ENCODE results near the gene ZBTB47.

Gene ZBTB47

GRCh38 chr3:42666577-42666998 lies 13.1 kb downstream of the ZBTB47 start:
- no peak for DNase-seq

GRCh38 chr3:42667096-42667522 lies 13.6 kb downstream of the ZBTB47 start:
- no peak for DNase-seq

- peak; percentile 58 for DNase-seq
Measured at GRCh38 chr3:42667523-42668412, 14.3 kb downstream of the ZBTB47 start.

- DNase-seq = no peak
Measured at GRCh38 chr3:42668413-42668760, 14.9 kb downstream of the ZBTB47 start.

GRCh38 chr3:42668793-42669217 lies 15.3 kb downstream of the ZBTB47 start:
- DNase-seq = no peak

- no peak for DNase-seq
Measured at GRCh38 chr3:42670051-42670576, 16.6 kb downstream of the ZBTB47 start.

GRCh38 chr3:42670670-42671069 lies 17.2 kb downstream of the ZBTB47 start:
- no peak for DNase-seq

GRCh38 chr3:42672515-42672914 lies 19.0 kb downstream of the ZBTB47 start:
- no peak for DNase-seq

GRCh38 chr3:42673082-42673481 lies 19.6 kb downstream of the ZBTB47 start:
- DNase-seq = no peak

- DNase-seq = no peak
Measured at GRCh38 chr3:42674146-42674545, 20.6 kb downstream of the ZBTB47 start.

- DNase-seq = no peak
Measured at GRCh38 chr3:42675909-42676308, 22.4 kb downstream of the ZBTB47 start.

GRCh38 chr3:42678447-42678846 lies 24.9 kb downstream of the ZBTB47 start:
- no peak for DNase-seq

- no peak for DNase-seq
Measured at GRCh38 chr3:42680271-42680670, 26.8 kb downstream of the ZBTB47 start.

- DNase-seq = no peak
Measured at GRCh38 chr3:42680806-42681205, 27.3 kb downstream of the ZBTB47 start.

- no peak for DNase-seq
Measured at GRCh38 chr3:42681361-42682038, 28.0 kb downstream of the ZBTB47 start.

- DNase-seq = no peak
Measured at GRCh38 chr3:42682301-42683070, 29.0 kb downstream of the ZBTB47 start.

GRCh38 chr3:42683875-42684598 lies 30.5 kb downstream of the ZBTB47 start:
- DNase-seq = no peak

GRCh38 chr3:42684632-42685362 lies 31.3 kb downstream of the ZBTB47 start:
- no peak for DNase-seq

- no peak for DNase-seq
Measured at GRCh38 chr3:42685363-42685881, 31.9 kb downstream of the ZBTB47 start, which contains the start of gene KLHL40. KLHL40 (plus strand) TSS chr3:42685537; CDS start chr3:42685619, 82 bp downstream.

GRCh38 chr3:42685891-42686820 lies 32.7 kb downstream of the ZBTB47 start:
- no peak for DNase-seq
